GM12891 (cell line): ENCODE measurements around the gene MCTP2.

ENCODE experiments used
- POLR2A ChIP-seq: IDR thresholded peaks from 2 replicates; pipeline ENCODE4 v1.6.1; 2011; ENCODE audit warnings: low read depth, low read length, control low read depth
- POLR2AphosphoS5 ChIP-seq: IDR thresholded peaks from 2 replicates; pipeline ENCODE4 v1.6.1; 2011; ENCODE audit warnings: low read depth, low read length, control low read depth
- TAF1 ChIP-seq: IDR thresholded peaks from 2 replicates; pipeline ENCODE4 v1.6.1; 2011; ENCODE audit warnings: low read depth, low read length, control low read depth

DNA sequence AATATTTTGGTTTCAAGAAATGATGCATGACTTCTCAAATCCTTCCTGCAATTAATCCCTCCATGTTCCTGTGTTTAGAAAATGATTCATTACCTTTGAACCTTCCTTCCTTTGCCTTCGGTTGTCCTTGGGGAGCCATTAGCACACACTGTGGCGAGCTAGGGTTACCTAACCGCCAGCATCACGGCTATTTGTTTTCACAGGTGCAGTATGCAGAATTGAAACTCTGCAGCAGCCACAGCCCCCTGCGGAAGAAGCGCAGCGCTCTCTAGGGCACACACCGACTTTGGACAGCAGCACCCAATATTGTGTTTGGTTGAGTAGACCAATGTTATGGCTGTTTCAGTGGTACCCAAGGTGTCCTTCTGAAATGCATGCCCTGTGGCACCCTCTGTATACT lies 247.4 kb downstream of the MCTP2 start:
- TF ChIP-seq POLR2A, result no peak
- no peak for TF ChIP-seq TAF1
- no peak for TF ChIP-seq POLR2AphosphoS5
